GM19468 (cell line): ENCODE results near the gene NR6A1.

Experiments
- ATAC-seq: cut with Tn5 transposase; IDR thresholded peaks from one replicate; pipeline ENCODE4 v1.9.1; 2021; ENCODE audit warnings: mild to moderate bottlenecking, moderate library complexity, moderate number of reproducible peaks; ENCODE audit not compliant: unreplicated experiment; ENCODE audit errors: extremely low read depth

The NR6A1 gene

DNA sequence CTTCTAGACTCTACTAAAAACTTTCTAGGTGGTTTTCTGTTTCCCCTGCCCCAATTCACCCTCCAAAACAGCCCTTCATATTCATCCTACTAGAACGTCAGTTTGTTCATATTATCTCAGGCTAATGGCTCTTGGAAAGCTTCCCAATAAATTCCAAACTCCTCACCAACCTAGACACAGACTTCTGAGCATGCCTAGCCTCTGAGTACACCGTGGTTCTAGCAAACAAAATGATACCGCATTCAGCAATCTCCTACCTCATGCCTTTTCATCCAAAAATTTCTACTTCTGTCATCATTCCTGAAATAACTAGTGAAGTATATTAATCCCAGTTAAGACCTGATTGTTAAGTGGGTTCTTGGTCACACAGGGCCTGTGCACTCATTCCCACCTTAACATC lies 217.4 kb downstream of the NR6A1 start:
- ATAC-seq = no peak

DNA sequence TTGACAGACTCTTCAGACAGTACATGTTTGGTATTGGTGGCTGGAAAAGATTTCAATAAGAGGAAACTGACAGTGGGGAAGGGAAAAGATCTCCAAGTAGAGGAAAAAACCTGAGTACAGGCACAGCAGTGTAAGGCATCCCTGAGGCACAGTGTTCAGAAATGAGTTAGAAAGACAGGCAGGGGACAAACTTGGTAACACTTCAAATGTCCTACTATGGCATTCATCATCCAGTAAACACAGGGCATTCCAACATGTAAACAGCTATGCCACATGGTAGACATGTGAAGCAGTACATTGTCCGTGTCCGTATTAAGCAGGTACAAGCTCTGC lies 218.9 kb downstream of the NR6A1 start:
- no peak for ATAC-seq

DNA sequence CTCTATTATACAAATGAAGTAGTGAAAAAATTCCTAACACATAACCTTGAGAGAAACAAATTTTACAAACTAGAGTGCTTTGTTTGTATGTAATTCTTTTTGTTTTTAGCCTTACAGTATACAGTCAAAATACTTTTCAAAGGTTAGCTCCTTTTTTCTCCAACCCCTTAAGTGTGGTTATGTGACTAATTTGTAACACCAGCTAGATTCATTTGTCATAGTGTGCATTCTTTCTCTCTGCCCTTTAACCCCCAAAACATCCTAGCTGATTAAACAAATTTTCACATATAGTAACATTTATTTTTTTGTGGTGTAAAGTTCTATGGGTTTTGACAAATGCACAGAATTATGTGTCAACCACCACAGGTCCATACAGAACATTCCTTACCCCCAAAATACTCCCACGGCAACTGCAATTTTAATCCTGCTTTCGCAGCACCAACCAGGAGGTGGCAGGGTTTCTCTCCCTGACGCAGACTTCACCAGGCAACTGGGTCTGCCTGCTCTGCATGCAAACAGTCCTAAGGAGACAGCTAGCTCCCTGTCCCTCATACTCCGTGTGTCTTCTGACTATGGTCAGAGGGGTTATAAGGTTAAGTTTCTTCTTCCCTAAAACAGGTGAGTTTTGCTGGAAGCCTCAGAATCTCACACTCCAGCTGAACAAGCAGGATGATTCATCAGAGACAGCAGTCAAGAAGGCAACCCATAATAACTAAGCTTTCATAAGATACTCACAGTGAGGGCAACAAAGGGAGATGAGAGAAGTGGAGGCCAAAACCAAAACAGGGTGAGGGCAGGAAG lies 219.4 kb downstream of the NR6A1 start:
- no peak for ATAC-seq

DNA sequence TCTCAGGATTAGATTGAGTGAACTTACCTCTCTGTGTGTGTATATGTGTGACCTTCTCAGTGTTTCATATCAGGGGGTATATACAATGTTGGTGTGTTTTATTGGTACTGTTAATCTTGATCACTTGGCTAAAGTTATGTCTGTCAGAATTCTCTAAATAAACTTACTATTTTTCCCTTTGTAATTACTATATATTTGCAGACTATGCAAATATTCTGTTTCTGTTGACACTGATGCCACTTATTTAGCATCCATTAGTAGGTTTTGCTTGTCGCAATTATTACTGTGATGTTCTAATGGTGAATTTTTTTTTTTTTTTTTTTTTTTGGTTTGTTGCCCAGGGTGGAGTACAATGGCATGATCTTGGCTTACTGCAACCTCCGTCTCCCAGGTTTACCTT lies 221.0 kb downstream of the NR6A1 start:
- ATAC-seq = no peak

DNA sequence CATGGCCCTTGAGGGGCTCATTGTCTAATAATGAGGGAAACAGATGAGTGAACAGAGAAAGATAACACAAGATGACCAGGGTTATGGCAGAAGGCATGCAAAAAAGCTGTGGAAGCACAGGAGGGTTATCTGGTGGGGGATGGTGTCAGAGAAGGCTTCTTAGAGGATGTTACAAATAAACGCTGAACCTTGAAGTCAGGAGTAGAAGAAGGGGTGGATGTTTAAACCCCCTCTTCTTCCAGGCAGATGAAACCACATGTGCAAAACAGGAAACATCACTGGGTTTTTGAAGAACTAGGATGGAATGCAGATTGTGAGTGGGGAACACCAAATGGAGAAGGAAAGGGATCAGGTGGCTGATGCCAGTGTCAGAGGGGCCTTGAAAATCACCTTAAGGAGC lies 222.1 kb downstream of the NR6A1 start:
- no peak for ATAC-seq

DNA sequence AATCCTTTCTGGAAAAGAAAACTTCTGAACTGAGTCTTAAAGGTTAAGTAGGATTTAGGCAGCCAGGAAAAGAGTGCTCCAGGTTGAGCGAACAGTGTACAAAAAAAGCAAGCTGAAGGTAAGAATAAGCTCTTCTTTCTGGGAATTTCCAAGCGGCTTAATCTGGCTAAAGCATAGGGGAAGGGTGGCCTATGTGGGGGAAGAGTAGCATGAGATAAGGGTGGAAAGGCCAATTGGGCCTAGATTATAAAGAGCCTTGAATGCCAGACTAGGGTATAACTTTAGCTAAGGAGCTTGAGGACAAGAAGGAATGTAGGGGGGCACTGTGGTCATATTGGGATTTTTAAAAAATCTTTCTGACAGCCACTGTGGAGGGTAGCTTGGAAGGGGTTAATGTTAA lies 226.6 kb downstream of the NR6A1 start:
- no peak for ATAC-seq

DNA sequence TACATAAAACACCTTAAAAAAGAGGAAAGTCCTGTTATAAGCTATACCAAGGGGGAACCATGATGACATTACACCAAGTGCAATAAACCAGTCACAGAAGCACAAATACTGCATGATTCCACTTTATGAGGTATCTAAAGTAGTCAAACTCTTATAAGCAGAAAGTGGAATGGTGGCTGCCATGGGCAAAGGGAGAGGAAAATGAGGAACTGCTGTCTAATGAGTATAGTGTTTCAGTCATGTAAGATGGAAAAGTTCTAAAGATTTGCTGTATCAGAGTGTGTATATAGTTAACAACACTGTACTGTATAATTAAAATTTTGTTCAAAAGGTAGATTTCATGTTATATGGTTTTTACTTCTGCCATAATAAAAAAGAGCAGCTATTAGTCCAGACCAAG lies 229.3 kb downstream of the NR6A1 start:
- no peak for ATAC-seq

DNA sequence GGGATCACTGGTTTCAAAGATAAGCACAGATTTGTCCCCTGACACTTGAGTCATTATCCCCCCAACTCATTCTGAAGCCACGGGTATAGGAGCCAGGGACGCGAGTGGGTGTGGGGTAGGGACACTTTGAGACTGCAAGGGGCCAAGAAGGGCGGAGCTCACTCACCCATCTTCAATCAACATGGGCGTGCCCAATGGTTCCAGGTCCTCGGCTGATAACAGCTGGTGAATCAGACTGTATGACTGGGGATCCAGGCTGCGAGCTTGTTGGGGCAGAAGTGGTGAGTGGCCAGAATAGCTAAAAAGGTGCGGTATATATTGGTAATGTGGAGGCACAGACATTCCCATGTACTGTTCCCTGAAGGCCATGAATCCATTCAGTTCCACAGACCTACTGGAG lies 233.2 kb downstream of the NR6A1 start:
- ATAC-seq = no peak

DNA sequence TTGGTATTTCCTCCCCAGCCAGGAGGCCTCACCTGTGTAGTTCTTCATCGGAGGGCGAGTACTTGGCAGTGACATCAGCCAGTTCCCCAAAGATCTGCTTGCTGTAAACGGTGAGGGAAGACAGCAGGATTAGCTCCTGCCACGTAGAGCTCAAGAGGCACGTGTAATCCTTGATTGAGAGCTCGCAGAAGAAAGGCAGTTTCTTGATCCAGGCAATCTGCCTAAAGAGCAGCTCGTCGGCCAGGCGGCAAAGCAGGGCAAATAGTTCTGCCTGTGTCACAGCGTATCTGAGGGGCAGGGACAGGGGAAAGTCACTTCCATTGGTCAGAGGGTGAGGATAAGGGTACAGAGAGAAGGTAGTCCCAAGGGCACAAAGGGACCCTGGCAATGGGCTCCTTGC lies 235.3 kb downstream of the NR6A1 start:
- no peak for ATAC-seq

DNA sequence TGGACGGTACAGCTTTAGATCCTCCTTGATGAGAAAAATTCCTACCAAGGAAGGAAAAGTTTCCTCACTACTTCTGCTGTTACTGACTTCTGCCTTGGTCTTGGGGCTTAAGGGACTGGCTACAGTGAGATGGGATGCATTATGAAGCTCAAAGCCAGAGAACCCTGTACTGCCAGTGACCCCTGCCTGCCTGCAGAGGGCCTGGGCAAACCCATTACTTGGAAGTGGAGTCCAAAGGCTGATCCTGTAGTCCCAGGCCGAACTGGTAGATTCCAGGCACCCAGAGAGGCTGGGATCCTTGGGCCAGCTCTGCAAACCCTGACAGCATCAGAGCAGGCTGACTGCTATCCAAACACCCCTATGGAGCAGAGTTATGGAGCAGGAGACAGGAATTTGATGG lies 238.2 kb downstream of the NR6A1 start:
- no peak for ATAC-seq

DNA sequence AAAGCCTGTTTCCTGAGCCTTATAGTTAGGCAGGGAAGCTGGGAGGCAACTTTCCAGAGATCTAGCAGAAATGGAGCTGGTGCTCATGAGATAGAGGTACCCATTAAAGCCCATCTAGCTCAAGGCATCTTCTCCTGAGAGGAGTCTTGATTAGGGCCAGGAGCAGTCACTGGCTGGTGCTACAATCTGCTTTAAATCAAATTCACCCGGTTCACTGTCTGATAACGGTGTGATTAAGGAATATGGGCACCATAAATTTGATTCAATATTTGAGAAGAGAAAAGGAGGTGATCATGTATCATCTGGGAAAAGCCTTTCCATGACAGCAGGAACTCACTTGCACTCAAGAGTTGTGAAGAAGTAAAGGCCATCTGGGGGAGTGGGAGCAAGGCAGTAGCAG lies 240.0 kb downstream of the NR6A1 start:
- no peak for ATAC-seq

DNA sequence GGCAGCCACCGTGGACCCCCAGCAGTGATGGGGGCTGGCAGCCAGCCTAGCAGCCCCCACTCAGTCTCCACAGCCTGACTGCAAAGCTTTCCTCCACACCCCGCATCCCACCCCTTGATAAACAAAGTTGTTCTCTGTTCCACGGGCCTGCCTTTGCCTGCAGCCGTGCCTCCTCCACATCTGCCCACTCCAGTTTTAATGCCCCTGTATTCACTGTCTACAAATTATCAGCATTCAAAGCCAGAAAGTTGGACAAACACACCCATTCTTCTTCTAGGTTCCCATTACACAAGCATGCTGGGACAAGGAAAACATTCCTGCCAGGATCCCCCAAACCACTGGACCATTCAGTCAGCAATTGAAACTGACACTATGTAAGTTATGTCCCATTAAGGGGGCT lies 240.9 kb downstream of the NR6A1 start:
- no peak for ATAC-seq

DNA sequence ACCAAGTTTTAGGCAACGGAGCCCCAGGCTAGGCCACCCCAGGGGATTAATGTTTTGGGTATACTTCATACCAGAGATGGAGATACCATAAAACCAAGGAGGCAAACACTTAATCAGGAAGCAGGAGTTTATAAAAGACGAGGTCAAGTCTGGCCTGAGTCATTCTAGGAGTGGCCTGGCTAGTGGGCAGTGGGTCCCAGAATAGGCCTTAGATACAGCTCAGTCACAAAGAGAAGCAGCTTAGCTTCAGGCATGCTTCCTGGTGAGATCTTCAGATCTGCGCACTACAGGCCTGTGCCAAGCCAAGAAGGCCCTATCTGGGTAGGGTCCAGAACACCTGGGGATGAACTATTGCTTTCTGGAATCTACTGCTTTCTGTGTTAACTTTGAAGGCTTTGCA lies 243.3 kb downstream of the NR6A1 start:
- no peak for ATAC-seq

DNA sequence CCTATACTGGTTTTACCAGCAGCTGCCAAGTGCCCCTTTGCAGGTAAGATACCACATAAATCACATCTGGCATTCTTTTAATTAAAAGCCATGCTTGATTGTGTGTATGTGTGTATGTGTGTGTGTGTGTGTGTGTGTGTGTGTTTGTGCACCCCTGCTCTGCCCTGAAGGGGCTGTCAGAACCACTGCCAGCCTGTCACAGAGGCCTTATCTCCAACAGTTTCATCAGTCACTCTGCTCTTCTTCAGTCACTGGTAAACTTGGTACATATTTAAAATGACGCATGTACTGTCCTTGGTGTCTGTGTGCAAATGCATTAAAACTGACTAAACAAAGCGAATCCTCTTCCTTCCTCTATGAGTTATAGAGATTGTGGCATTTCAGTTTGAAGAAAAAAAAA lies 244.9 kb downstream of the NR6A1 start:
- no peak for ATAC-seq

DNA sequence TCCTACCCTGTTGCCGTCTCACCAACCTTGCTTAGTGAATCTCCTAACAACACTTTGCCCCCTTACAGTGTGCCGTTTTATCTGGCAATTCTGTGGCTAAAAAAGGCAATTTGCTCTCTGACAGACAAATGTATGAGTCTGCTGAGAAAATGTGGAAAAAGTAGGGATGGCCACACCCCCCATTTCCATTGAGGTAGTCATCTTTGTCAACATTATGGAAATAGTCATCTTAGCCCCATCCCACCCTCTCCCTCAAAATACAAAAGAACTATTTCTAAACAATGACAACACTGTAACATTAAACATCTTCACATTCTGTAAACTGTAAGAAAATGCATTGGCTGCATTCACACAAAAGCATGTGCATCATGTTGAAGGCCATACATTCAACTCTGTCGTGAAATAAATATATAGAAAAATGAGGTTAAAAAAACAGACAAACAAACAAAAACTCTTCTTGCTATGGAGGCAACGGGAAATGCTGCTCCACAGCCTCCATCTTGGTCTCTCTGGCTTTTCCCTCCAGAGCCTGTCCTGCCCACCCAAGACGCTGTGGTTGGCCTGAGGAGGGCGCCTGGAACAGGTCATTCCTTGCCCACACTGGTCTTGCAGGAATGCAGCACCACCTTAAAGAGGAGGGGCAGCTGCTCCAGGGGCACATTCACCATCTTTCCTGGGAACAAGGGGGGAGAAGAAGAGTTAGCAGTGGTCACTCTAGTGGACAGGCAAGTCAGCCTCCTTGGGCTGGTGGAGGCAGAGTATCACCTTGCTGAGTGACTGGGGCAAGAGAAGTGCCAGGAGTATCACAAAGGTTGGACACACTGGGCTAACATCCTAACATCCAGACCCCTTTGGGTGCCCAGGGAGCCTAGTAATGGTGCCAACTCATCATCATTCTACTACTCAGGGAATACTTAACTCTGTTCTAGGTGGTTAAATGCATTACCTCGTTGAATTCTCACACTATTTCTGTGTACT lies 248.7 kb downstream of the NR6A1 start:
- ATAC-seq = no peak

DNA sequence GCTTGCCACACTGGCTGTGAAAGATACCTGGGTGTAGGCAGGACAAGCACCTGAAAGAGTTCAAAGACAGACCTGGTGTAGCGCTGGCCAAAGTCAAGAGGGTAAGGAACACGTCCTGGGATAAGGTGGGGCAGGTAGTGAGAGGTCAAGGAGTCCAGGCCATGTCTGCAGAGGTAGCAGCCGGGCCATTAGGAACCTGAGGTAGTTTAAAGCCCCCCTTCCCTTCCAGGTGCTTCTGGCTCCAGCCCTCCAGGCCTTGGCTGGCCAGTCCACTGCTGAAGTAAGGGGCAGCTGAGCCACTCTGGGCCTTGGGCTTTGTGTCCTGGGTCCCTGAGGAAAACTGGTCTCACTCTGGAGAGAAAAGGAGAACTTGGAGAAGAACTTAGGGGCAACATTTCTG lies 250.0 kb downstream of the NR6A1 start:
- ATAC-seq = no peak

DNA sequence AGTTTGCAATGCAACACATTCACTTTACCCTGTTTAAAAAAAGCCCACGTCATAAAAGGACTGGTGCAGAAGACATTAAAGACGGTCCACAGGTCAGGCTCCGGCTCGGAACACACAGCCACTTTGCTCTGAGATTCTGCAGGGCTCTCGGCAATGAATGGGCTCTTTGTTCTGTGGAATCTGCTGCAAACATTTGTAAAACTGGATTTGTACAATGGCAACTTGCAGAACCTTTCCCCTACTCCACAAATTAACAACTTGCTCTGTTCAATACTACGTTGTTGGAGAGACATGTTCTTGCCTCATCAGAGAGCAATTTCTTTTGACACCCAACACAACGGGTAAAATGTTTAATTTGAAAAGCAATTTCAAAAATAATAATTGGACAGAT lies 250.9 kb downstream of the NR6A1 start:
- no peak for ATAC-seq

DNA sequence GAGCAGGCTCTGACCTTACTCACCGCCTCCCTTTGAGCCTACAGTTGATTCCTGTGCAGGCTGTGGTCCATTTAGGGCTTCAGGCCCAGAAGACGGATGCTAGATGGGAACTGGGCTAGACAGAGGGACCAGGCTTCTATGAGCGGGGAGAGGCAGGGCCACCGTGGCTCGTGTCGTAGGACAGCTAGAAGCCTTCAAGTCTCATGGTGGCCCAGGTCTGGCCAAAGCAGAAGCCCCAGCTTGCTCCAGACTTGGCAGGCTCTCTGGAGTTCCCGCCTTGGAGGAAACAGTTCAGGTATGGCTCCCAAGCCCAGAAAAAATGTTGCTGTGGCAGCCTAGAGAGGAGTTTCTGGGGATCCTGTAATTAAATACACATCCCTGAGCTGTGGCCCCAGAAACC lies 253.0 kb downstream of the NR6A1 start:
- no peak for ATAC-seq

DNA sequence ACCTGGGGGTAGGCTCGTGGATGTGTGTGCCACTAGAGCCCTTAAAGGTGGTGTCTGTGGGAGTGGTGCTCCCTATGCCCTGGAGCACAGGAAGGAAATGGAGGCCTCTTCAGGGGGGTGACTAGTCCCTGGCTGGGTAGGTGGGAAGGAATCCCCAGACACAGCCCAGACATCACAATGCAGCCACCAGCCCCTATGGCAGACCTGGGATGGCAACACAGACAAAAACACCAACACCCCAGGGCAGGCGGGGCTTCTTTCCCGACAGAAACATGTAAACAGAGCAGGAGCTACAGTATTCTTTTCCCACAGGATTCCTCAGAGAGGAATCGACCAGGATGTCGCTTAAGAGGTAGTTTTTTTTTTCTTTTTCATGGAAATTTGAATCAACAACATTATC lies 253.5 kb downstream of the NR6A1 start:
- ATAC-seq = no peak

DNA sequence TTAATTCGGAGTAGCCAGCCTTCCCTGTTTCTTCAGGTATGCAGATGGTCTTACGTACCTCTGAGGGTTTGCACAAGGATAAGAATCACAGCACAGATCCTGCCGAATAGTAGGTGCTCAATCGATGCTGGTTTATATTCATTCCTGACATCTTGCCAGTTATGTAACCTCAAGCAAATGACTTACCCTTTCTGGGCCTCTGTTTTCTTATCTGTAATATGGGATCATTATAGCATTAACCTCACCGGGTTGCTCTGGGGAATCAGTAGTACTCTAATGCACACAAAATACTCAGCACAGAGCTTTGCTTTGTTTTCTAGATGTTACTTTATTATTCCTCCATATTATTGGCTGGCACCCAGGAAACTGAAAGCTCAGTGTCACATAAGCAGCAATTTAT lies 256.2 kb downstream of the NR6A1 start:
- no peak for ATAC-seq

DNA sequence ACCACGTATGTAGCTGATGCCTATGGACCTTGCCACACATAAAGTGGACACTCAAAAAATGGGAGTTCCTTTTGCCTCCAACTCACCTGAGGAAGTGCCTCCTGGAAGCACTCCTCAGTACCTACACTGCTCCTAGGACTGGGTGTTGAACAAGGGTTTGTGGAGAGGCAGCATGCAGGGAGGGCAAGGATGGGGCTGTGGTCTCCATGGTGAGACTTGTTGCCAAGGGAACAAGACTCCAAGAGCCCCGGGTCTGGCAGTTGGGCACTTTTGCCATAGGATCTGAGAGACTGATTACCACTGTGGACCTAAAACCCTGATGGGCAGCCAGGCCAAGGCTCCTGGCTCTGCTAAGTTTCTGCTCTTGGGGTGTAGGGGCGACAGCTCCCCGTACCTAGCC lies 257.0 kb downstream of the NR6A1 start:
- no peak for ATAC-seq
